ENCODE data around the gene ANTXR2.
A peak's percentile ranks its signal among the peaks of the same experiment; 100 is the strongest.
"Not testable (repeated sequence)": the region's sequence is repeated elsewhere in the genome, so short reads cannot be mapped to it uniquely, and the experiment has no call there.

The ANTXR2 gene

DNA sequence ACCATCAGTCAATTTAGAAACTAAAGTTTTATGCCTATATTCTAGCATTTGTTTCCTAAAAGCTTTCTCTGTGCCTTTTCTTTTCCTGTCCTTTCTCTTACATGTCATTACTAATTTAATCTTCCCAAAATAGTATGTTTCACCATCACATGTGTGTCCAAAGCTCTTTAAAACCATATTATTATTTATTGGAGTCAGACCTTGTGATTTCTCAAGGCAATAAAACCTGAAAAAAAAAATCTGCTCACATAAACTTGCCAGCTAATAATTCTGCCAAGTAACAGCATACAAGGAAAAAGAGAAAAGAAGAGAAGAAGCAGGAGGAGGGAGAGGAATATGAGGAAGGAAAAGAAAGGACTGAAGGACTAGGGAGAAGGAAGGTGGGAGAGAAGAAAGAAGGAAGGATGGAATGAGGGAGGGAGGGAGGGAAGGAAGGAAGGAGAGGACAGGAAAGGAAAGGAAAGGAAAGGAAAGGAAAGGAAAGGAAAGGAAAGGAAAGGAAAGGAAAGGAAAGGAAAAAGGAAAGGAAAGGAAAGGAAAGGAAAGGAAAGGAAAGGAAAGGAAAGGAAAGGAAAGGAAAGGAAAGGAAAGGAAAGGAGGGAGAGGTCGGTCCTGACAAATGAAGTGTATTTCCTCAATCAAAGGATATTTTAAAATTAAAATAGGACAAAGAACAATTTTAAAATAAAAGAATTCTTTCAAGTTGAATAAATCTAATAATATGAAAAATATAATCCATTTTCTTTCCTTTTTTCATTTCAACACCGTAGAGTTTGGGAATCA is 57.4 kb downstream of the ANTXR2 start:
- DNase-seq, result no peak

DNA sequence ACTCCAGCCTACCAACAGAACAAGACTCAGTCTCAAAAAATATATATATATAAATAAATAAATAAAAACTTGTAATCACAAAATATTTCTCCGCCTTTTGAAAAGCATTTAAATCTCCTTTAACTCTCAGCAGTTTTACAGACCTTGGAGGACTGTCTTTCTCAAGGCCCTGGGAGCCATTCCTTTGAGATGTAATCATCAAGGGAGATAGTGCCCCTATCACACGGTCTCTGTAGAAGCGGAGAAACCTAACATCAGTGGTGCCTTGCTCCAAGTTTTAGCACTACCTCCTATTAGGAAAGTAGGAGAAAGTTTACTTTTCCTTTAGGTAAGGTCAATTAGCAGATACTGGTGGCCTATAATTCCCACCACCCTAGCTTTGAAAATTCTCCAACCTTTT is 58.5 kb downstream of the ANTXR2 start:
- no peak for DNase-seq

DNA sequence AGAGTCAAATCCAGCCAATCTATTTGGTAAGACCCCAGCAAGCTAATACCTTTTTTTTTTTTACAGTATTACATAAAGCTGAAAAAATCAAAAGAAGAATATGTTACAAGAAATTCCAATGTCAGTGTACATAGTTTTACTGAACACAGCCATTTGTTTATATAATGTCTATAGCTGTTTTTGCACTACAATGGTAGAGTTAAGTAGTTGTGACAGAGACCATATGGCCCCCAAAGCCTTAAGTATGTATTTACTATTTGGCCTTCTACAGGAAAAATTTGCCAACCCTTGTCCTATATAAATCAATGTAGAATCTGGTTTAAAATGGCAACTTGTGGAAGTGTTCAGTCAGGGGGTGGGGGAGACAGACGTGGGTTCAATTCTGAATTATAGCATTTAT is 60.7 kb downstream of the ANTXR2 start:
- no peak for DNase-seq

DNA sequence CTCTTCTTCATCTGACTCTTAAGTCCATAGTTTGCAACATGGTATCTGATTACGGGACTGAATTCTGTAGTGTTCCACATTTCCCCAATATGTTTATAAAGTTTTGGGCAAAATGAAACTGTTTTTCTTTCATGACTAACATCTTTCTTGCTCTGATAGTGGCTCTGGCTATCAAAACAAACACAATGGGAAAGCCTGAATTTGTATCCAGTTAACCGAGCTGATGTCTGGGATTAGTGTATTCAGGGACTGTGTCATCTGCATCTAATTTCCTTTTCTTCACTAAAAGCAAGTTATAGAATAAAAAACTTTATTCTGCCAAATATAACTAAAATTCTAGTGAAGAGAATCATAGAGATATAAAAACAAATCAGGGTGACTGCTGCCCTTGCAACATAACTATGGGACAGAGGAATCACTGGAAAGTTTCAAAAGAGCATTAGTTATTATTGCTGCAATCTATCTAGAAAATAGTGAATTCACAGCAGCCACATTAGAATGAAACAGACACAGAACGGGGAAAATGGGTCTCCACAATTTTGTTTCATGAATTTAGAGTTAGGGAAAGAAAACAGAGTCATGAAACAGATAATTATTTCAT is 61.3 kb downstream of the ANTXR2 start:
- no peak for DNase-seq

DNA sequence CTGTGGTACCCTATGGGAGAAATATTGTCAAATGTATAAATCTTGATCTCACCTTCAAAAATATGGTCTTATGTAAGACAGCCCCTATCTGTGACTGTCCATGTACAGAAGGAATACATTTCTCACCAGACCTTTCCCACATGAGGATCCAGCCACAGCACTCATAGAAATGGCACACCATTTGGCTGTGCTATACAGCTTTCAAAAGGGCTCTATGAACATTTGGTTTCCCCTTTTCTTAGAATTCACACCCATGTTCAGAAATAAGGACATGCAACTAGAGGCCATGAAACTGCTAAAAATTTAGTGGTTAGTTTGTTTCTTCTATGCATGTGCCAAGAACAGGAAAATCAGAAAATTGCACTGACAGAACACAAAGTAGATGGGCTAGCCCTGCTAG is 62.7 kb downstream of the ANTXR2 start:
- DNase-seq, result no peak

DNA sequence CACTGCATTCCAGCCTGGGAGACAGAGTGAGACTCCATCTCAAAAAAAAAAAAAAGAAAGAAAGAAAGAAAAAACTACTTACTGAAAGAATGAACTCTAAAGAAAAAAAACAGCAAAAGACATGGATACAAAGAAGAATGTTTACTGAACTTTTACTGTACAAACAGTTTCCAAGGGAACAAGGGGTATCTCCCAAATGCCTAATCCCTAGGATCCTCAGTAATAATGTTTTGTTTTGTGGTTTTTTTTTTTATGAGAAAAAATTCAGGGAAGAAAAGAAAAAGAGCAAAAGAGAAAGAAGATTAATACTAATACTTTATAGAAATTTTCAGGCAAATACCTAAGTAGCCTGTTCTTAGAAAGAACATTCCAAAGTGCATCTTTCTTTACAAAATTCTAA is 63.2 kb downstream of the ANTXR2 start:
- no peak for DNase-seq

DNA sequence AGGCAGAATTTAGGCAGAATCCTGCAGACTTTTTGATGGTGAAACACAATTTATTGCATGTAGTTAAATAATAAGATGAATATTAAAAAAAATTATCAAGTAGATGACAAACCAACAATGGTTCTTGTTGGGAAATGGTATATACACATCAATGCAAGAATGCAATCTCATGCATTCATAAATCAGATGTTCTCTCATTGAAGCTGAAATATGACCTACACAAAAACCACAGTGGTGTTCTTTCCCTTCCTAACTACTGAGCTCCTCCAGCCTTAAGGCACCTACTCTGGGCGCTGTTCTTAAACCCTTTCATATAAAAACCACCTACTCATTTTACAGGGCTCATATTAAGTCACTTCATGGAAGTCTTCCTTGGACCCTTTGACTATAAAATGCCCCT is 64.1 kb downstream of the ANTXR2 start:
- DNase-seq, result no peak

DNA sequence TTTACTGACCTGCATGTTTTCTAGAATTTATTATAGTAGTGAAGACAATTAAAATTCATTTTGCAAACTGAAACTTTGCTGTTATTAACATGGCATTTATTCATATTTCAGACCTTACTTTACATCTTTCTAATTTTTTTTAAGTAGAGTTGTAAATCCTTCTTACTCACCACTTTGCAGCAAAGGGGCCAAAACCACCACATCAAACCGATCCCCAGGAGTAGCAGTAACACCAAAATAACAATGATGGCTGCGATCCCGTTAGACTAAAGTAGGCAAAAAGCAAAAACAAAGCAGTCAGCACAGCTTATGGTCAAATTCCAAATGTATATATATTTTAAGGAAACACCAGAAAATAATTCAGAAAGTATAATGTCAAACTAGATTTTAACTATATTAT is 64.7 kb downstream of the ANTXR2 start:
- DNase-seq, result no peak

DNA sequence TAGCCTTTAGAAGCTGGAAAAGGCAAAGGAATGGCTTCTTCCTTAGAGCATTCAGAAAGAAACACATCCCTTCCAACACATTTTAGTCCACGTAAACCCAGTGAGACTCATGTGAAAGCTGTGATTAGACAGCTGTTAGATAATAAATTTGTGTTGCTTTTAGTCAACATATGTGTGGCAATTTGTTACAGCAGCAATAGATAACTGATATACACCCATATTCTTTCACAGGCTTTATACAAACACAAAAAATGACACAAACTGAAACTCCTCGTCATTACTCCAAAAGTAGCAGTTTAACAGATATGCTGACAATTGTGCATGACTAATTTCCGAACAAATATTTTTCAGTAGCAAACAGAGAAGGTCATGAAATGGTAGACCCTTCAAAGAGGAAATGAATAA is 65.3 kb downstream of the ANTXR2 start:
- DNase-seq, result no peak

DNA sequence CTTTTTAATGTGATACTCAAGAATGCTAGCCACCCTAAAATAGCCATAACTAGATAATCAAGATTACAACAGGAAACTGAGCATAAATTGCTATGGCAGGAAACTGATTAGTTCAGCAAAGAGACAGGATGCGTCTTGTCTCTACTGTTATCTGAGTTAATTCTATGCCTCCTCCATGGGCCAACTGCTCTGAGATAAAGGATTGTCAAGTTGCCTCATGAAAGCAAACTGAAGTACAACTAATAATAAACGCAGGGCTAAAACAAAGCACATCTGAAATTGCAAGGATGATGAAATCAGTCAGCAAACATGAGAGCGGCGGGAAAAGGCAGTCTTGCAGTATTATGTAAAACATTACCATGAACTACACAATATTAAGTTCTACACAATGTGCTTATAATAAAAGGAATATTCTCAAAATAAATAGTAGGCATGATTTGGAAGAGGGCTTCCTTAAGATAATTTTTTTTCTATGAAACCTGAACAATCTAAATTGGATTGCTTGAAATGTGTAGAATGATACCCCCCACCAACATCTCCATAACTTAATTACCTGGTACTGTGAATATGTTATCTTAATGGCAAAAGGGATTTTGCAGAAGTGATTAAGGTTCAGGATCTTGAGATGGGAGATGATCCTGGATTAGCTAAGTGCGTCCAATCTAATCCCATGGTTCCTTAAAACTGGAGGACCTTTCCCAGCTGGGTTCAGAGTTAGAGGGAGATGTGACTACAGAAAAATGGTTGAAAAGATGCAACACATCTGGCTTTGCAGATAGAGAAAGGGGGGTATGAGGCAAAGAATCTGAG is 65.9 kb downstream of the ANTXR2 start:
- DNase-seq, result peak in 2 of 6 experiments; percentile 2 to 3

DNA sequence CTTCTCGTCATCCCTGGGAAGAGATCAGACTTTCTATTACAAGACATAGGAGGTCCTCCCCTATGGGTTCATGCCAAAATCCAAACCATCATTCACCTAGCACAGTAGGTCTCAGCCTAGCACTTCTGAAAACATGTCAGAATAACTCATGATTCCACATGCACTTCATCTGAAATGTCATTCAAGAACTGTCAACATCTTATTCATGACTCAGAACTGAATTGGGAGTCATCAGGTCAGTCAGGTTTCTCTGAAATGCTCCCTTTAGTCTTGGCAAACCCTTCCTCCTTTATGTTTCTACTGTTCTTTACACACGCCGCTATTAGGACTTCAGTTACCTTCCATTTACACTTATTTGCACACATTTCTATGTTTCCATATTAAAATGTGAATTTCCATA is 67.2 kb downstream of the ANTXR2 start:
- no peak for DNase-seq

DNA sequence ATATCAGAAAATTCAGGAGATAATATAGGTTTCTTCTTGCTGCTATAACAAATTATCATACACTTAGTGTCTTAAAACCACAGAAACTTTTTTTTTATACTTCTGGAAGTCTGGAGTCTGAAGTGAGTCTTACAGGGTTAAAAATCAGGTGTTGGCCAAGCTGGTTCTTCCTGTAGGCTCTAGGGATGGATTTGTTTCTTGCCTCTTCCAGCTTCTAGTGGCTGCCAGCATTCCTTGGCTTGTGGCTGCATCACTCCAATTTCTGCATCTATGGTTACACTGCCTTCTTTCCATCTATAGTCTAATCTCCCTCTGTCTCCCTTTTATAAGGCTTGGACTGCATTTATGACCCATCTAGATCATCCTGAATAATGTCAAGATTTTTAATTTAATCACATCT is 68.7 kb downstream of the ANTXR2 start:
- DNase-seq, result no peak

DNA sequence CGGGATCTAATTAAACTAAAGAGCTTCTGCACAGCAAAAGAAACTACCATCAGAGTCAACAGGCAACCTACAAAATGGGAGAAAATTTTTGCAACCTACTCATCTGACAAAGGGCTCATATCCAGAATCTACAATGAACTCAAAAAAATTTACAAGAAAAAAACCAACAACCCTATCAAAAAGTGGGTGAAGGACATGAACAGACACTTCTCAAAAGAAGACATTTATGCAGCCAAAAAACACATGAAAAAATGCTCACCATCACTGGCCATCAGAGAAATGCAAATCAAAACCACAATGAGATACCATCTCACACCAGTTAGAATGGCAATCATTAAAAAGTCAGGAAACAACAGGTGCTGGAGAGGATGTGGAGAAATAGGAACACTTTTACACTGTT is 70.5 kb downstream of the ANTXR2 start:
- not testable (repeated sequence) for DNase-seq

DNA sequence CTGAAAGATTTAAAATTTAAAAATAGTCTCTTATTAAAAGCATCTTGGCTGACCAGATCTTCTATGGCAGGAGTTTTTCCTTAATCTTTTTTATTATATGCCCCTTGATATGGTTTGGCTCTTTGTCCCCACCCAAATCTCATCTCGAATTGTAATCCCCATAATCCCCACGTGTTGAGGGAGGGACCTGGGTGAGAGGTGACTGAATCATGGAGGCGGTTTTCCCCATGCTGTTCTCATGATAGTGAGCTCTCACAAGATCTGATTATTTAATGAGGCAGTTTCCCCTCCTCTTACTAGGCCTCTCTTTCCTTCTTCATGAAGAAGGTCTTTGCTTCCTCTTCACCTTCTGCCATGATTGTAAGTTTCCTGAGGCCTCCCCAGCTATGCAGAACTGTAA is 74.0 kb downstream of the ANTXR2 start:
- not testable (repeated sequence) for DNase-seq

DNA sequence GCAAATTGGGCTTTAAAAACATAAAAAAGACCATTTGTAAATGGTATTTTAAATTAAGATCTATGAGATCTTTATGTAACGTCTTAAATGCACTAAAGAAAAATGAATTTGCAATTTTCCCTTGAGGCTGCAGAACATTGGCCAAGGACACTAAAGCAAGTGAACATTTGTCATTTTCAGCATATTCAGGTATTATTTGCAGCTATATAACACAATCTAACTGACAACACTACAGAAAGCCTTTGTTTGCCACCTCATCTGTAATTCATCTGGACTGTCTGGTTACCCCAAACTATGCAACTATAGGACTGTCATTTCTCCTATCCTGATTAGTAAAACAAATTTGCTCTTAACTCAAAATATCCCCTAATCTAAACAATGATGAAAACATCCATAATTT is 74.8 kb downstream of the ANTXR2 start:
- DNase-seq, result no peak

DNA sequence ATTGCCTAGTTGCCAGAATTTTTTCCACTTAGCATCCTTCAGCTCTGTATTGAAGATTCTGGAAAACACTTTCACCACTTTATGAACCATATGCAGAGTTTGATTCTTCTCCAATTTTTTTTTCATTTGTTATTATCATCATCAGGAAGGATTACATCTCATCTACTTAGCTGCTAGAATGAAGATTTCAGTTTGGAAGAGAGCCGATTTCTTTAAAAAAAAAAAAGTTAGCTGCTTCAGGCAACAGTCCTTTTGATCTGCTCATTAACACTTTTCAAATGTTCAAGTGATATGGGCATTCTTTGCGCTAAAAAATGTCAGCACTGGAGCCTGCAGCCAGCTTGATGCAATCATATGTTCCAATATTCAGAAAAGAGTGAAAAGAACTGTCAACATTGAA is 76.2 kb downstream of the ANTXR2 start:
- DNase-seq, result no peak

DNA sequence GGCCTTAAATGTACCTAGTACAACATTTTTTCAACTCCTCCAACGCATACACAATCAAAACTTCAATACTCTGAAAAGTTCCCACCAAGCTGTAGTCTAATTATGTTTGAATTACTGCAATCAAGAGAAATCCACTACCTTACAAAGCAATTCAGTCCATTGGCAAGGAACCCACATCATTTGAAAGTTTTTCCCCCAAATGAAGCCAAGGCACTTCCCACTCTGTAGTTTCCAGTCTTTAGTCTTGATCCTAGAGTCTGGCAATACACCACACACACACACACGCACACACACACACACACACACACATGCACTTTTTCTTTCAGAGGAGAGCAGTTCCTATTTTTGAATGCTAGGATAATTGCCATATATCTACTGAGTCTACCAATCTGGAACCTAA is 79.6 kb downstream of the ANTXR2 start:
- no peak for DNase-seq

DNA sequence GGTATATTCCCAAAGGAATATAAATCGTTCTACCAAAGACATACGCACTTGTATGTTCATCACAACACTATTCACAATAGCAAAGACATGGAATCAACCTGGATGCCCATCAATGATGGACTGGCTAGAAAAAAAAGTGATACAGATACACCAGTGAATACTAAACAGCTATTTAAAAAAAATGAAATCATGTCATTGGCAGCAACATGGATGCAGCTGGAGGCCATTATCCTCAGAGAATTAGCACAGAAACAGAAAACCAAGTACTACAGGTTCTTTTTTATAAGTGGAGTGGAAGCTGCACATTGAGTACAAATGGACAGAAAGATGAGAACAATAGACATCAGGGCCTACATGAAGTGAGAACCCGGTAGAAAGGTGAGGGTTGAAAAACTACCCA is 81.4 kb downstream of the ANTXR2 start:
- no peak for DNase-seq

DNA sequence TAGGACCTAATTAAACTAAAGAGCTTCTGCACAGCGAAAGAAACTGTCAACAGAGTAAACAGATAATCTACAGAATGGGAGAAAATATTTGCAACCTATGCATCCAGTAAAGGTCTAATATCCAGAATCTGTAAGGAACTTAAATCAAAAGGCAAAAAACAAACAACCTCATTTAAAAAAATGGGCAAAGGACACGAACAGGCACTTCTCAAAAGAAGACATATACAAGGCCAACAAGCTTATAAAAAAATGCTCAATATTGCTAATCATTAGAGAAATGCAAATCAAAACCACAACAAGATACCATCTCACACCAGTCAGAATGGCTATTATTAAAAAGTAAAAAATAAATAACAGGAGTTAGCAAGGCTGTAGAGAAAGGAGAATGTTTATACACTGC is 81.9 kb downstream of the ANTXR2 start:
- DNase-seq, result not testable (repeated sequence)

DNA sequence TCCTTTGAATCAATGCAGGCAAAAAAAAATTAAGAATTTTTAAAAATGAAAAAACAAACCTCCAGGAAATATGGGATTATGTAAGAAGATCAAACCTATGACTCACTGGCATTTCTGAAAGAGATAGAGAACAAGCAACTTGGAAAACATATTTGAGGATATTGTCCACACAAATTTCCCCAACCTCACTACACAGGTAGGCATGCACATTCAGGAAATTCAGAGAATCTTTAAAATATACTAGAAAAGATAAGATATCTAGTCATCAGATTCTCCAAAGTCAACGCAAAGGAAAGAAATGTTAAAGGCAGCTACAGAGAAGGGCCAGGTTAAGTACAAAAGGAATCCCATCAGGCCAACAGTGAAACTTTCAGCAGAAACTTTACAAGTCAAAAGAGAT is 85.6 kb downstream of the ANTXR2 start:
- DNase-seq, result no peak

DNA sequence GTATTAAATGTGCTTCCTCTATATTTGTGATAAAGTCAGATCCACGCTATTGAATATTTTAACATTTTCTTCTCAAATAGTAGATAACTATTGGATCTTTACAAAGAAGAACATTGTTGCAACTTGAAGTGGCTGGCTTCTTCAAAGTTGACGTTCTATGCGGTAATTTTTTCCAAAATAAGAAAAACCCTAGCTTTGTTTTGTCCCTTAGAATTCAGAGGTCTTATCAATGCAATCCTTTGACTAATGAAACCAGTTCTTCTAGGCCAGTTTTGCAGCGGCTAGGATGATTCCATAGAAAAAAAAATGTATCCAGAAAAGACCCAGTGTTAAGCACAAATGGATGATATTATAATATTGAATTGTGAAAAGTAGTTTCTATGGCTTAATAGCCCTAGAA is 89.6 kb downstream of the ANTXR2 start:
- no peak for DNase-seq

DNA sequence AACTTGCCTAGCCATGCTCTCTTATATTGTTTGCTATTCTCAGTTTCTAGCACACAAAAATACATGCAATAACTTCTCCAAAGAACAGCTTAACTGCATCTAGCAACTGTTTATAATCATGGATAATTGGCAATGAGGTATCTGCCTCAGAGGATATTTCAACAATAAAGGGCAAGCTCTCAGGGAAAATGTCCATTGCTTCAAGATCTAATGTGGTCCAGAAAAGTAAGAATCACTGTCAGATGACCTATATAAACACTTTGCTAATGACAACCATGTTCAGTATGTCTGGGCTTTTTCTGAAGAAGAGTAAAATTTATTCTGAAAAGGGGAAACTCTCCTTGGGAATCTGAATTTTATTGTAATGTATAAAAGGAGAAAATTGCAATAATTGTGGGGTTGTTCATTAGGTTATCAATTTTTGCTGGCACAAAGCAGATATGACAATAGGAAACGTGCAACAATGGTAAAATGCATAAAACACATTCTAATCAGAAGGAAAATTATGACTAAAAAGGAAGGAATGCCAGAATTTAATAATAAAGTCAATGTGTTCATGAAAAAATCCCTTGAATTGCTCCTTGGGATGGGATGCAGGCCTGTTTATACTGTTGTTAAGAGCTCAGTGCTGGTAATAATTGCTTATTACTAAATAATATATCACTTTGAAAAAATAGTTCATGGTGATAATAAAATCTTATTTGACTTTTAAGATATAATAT is 90.3 kb downstream of the ANTXR2 start:
- DNase-seq, result no peak

DNA sequence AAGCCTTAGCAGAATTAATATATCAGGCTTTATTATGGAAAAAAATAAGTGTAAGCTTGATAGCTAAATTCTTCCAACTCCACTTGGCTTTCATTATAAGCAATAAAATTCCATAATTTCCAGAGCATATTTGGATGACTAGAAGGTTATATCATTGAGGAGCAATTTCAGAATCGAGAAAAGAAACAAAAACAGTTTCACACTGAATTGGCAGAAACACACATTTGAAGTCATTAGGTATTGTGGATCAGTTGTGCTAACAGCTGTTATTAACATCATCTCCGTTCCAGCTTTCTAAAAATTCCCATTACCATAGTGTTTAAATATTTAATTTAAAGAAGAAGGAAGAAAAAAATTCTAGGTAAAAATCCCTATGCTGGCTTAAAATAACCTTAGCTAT is 92.6 kb downstream of the ANTXR2 start:
- no peak for DNase-seq

Data from stimulated activated naive CD4-positive, alpha-beta T cell (primary cell).